IMR-90 (cell line): ENCODE data around the gene GIMAP8. TPM values are rescaled to one million over a fixed set of nuclear protein-coding genes. Genes with fewer than 3 reads are reported as not detected.

ENCODE experiments used
- ATAC-seq: fragments of 200-7000 bp; cut with Tn5 transposase; 2 replicates; pipeline ENCODE4 v1.9.1; 2020; ENCODE audit warnings: low read depth, mild to moderate bottlenecking, moderate library complexity
- BruUV-seq: library from RNA; stranded (reverse); fragments of 400-500 nt; replicated peaks from 2 replicates; lab custom pipeline; 2021; lab: Mats Ljungman, UMichigan
- CTCF ChIA-PET: fragments of 300-600 bp; formaldehyde crosslinking; extraction: SDS; loops from one replicate; lab custom pipeline; 2021; ENCODE audit warnings: antibody characterized with exemption; lab: Yijun Ruan, JAX
- POLR2A ChIA-PET: fragments of 300-600 bp; sonication (Branson Sonifier 250); formaldehyde crosslinking; loops from one replicate; lab custom pipeline; 2022; ENCODE audit warnings: antibody characterized with exemption; ENCODE audit not compliant: unreplicated experiment; lab: Charles Lee
- DNase-seq: peaks from one replicate; pipeline ENCODE4 v3.0.0; 2013
- H2AFZ ChIP-seq: replicated peaks from 2 replicates; pipeline ENCODE3; 2013; ENCODE audit warnings: low read length, mild to moderate bottlenecking; ENCODE audit not compliant: poor library complexity
- H2AK5ac ChIP-seq: 2 replicates; pipeline ENCODE4 v1.6.1; 2013; ENCODE audit warnings: low read depth, low read length, inconsistent platforms
- H2AK9ac ChIP-seq: replicated peaks from 2 replicates; pipeline ENCODE3; 2013; ENCODE audit warnings: mild to moderate bottlenecking, low read depth, low read length, moderate library complexity; ENCODE audit not compliant: poor library complexity
- H2BK120ac ChIP-seq: 2 replicates; pipeline ENCODE4 v1.6.1; 2013; ENCODE audit warnings: low read depth, low read length, inconsistent platforms
- H2BK15ac ChIP-seq: 3 replicates; pipeline ENCODE4 v1.6.1; 2013; ENCODE audit warnings: low read depth, low read length, inconsistent platforms
- H2BK20ac ChIP-seq: 2 replicates; pipeline ENCODE4 v1.6.1; 2013; ENCODE audit warnings: low read depth, mild to moderate bottlenecking, inconsistent platforms, low read length, moderate library complexity
- H2BK5ac ChIP-seq: 2 replicates; pipeline ENCODE4 v1.6.1; 2013; ENCODE audit warnings: mild to moderate bottlenecking, low read depth, low read length, inconsistent platforms; ENCODE audit not compliant: poor library complexity, severe bottlenecking
- H3K14ac ChIP-seq: replicated peaks from 2 replicates; pipeline ENCODE4 v1.6.1; 2013; ENCODE audit warnings: low read depth, low read length, inconsistent platforms
- H3K18ac ChIP-seq: 2 replicates; pipeline ENCODE4 v1.6.1; 2013; ENCODE audit warnings: low read depth, low read length, control low read depth
- H3K23ac ChIP-seq: 2 replicates; pipeline ENCODE4 v1.6.1; 2013; ENCODE audit warnings: low read depth, low read length, inconsistent platforms
- H3K27ac ChIP-seq: 2 replicates; pipeline ENCODE4 v1.5.1; 2013; ENCODE audit warnings: mild to moderate bottlenecking, control low read depth, low read length; ENCODE audit not compliant: insufficient read depth
- H3K27me3 ChIP-seq: 2 replicates; pipeline ENCODE4 v1.6.1; 2013; ENCODE audit warnings: low read length; ENCODE audit not compliant: control insufficient read depth, insufficient read depth
- H3K36me3 ChIP-seq: 2 replicates; pipeline ENCODE4 v1.6.1; 2013; ENCODE audit warnings: low read length, mixed read lengths; ENCODE audit not compliant: control insufficient read depth, insufficient read depth
- H3K4ac ChIP-seq: 2 replicates; pipeline ENCODE4 v1.6.1; 2013; ENCODE audit warnings: low read depth, low read length, inconsistent platforms
- H3K4me1 ChIP-seq: 2 replicates; pipeline ENCODE4 v1.6.1; 2013; ENCODE audit warnings: low read length, mixed read lengths; ENCODE audit not compliant: control insufficient read depth, insufficient read depth
- H3K4me2 ChIP-seq: 2 replicates; pipeline ENCODE4 v1.6.1; 2013; ENCODE audit warnings: low read depth, mild to moderate bottlenecking, control low read depth, low read length, moderate library complexity
- H3K4me3 ChIP-seq: 2 replicates; pipeline ENCODE4 v1.5.1; 2013; ENCODE audit warnings: low read depth, mild to moderate bottlenecking, control low read depth, low read length, moderate library complexity; ENCODE audit not compliant: insufficient read depth
- H3K56ac ChIP-seq: 2 replicates; pipeline ENCODE4 v1.6.1; 2013; ENCODE audit warnings: low read length, inconsistent platforms; ENCODE audit not compliant: insufficient read depth; ENCODE audit errors: extremely low read depth
- H3K79me1 ChIP-seq, 2 experiments: 2 replicates each; pipeline ENCODE4 v1.6.1; 2013; ENCODE audit warnings: low read length in 2 of 2, inconsistent platforms in 1 of 2, low read depth in 1 of 2
- H3K9ac ChIP-seq: 2 replicates; pipeline ENCODE4 v1.6.1; 2013; ENCODE audit warnings: low read depth, low read length, control low read depth
- H3K9me1 ChIP-seq: 2 replicates; pipeline ENCODE4 v1.6.1; 2013; ENCODE audit warnings: low read length, inconsistent platforms; ENCODE audit not compliant: insufficient read depth
- H3K9me3 ChIP-seq: 2 replicates; pipeline ENCODE4 v1.6.1; 2013; ENCODE audit warnings: low read length; ENCODE audit not compliant: control insufficient read depth, insufficient read depth
- H4K20me1 ChIP-seq: 2 replicates; pipeline ENCODE4 v1.6.1; 2013; ENCODE audit warnings: low read length, inconsistent platforms; ENCODE audit not compliant: insufficient read depth
- H4K5ac ChIP-seq: 2 replicates; pipeline ENCODE4 v1.6.1; 2013; ENCODE audit warnings: mild to moderate bottlenecking, low read depth, low read length, control low read depth
- H4K8ac ChIP-seq, 2 experiments: 2 replicates each; pipeline ENCODE4 v1.6.1; 2013; ENCODE audit warnings: low read depth in 2 of 2, low read length in 2 of 2, control low read depth in 1 of 2, inconsistent platforms in 1 of 2
- H4K91ac ChIP-seq: 2 replicates; pipeline ENCODE4 v1.6.1; 2013; ENCODE audit warnings: low read depth, low read length, inconsistent platforms; ENCODE audit not compliant: insufficient read depth
- BHLHE40 ChIP-seq: fragments of 150-350 bp; IDR thresholded peaks from 2 replicates; pipeline ENCODE4 v1.6.1; 2016; ENCODE audit warnings: mild to moderate bottlenecking, low read depth, low read length
- CEBPB ChIP-seq: IDR thresholded peaks from 2 replicates; pipeline ENCODE4 v1.6.1; 2012; ENCODE audit warnings: low read depth, low read length, improper control_type of control experiment
- CTCF ChIP-seq: conservative IDR thresholded peaks from 2 replicates; pipeline ENCODE4 v1.5.1; 2012; ENCODE audit warnings: mild to moderate bottlenecking, low read depth, low read length, improper control_type of control experiment
- ELK1 ChIP-seq: fragments of 150-350 bp; IDR thresholded peaks from 2 replicates; pipeline ENCODE4 v1.6.1; 2016; ENCODE audit warnings: low read depth, mild to moderate bottlenecking, low read length, moderate library complexity, borderline replicate concordance
- FOS ChIP-seq: fragments of 150-350 bp; IDR thresholded peaks from 2 replicates; pipeline ENCODE4 v1.6.1; 2016; ENCODE audit warnings: low read depth, low read length
- MAFK ChIP-seq: IDR thresholded peaks from 2 replicates; pipeline ENCODE4 v1.6.1; 2012; ENCODE audit warnings: low read depth, low read length, improper control_type of control experiment
- MAZ ChIP-seq: IDR thresholded peaks from 2 replicates; pipeline ENCODE4 v1.6.1; 2012; ENCODE audit warnings: low read depth, mild to moderate bottlenecking, low read length, improper control_type of control experiment, moderate library complexity, borderline replicate concordance
- MXI1 ChIP-seq: IDR thresholded peaks from 2 replicates; pipeline ENCODE4 v1.6.1; 2012; ENCODE audit warnings: low read depth, mild to moderate bottlenecking, low read length, moderate library complexity, borderline replicate concordance
- POLR2A ChIP-seq: IDR thresholded peaks from 2 replicates; pipeline ENCODE4 v1.6.1; 2012; ENCODE audit warnings: mild to moderate bottlenecking, low read depth, low read length
- WGBS, 2 experiments: methylation state at CpG; one replicate each; pipeline versions ENCODE4 v1.1.5 to v1.1.7; 2013; ENCODE audit warnings: missing lambda C conversion rate in 2 of 2; ENCODE audit not compliant: insufficient read length in 1 of 2; ENCODE audit errors: extremely low coverage in 2 of 2; 5-methylcytosine and 5-hydroxymethylcytosine counted together
- dilution Hi-C: fragments of 300-500 bp; cut with HindIII; formaldehyde crosslinking; loops from one replicate; pipeline ENCODE4 v1.14.3; 2018; ENCODE audit warnings: low sequenced_read_pairs; ENCODE audit not compliant: unreplicated experiment
- in situ Hi-C: fragments of 300-500 bp; cut with MboI; formaldehyde crosslinking; loops from 3 replicates; pipeline ENCODE4 v1.14.3; 2019; ENCODE audit warnings: low sequenced_read_pairs, inconsistent platforms, mixed read lengths
- intact Hi-C: fragments of 100-400 bp; cut with micrococcal nuclease; formaldehyde crosslinking; loops from 2 replicates; pipeline ENCODE4 v1.10.0; 2022
- polyA plus RNA-seq, 3 experiments: library from polyadenylated mRNA; depleted of rRNA; stranded (reverse); fragments of >200 nt; gene quantifications; 2 replicates each; pipeline ENCODE4 v1.2.3, GENCODE V29; 2012; ENCODE audit warnings: low replicate concordance in 1 of 3
- total RNA-seq: library from RNA; depleted of rRNA; stranded (reverse); fragments of >200 nt; gene quantifications from 2 replicates; pipeline ENCODE4 v1.2.3, GENCODE V29; 2012

GIMAP8 gene
- total and polyA plus RNA-seq, 2 of the 4 experiments (the other 2 are of a cell fraction): not detected

- peak; percentile 79 for TF ChIP-seq CTCF
Measured at GRCh38 chr7:150420987-150421674, 29.3 kb upstream of the GIMAP8 start (continued).

- Histone ChIP-seq H3K9me1 (no peaks in the 10 kb centered on the region), H3K27ac (no peak overlapping the region), H3K36me3 (no peaks in the 10 kb centered on the region), H4K20me1 (no peaks in the 10 kb centered on the region), H4K5ac (no peak overlapping the region), H3K27me3 (no peaks in the 10 kb centered on the region), H3K4me2 (no peak overlapping the region), H3K9ac (no peak overlapping the region), H3K56ac (no peak overlapping the region), H3K4ac (no peak overlapping the region), H3K23ac (no peak overlapping the region), H3K14ac (no peak overlapping the region), H3K79me1 (no peaks in the 10 kb centered on the region), H2AK5ac (no peak overlapping the region), H3K9me3 (no peaks in the 10 kb centered on the region), H3K4me1 (no peaks in the 10 kb centered on the region), H2BK5ac (no peak overlapping the region), H2AFZ (no peak overlapping the region), H2BK15ac (no peak overlapping the region), H3K18ac (no peak overlapping the region), H2AK9ac (no peak overlapping the region), H2BK20ac (no peak overlapping the region), H4K91ac (no peak overlapping the region), H4K8ac (no peak overlapping the region), H3K4me3 (no peak overlapping the region), H2BK120ac (no peak overlapping the region)
- no peak for DNase-seq
- 80% methylated on average over 4 of the region's 17 CpGs; no CpG with 5 or more reads in 1 of the 2 experiments for WGBS, 2 experiments
- no TSS peak for BruUV-seq
- POLR2A ChIA-PET: no interaction called here
- dilution Hi-C loops: no loop called here
- CTCF ChIA-PET: interaction anchor here (0.6 to 1.0 kb wide), 4 partner anchors 15 to 680 kb away, joined by 3 to 4 read pairs (median 4); no protein-coding TSS in a partner anchor
- ATAC-seq: no peak
- in situ Hi-C loops: loop anchor here (25.0 kb wide), 2 partner anchors 560 to 565 kb away; partner anchors contain the start of genes ATP6V0E2, KCNH2 and NOS3
- intact Hi-C loops: loop anchor here (1.0 to 2.0 kb wide), 3 partner anchors 43 to 136 kb away; partner anchors contain the start of gene ZNF775
- no peak for TF ChIP-seq ELK1
- TF ChIP-seq CTCF: no peak
- TF ChIP-seq POLR2A: no peak
- no peak for TF ChIP-seq MAZ
- no peak for TF ChIP-seq MXI1
- TF ChIP-seq CEBPB: no peak
- no peak for TF ChIP-seq FOS
- no peak for TF ChIP-seq BHLHE40
- TF ChIP-seq MAFK: no peak
Measured at GRCh38 chr7:150421831-150422230, 28.6 kb upstream of the GIMAP8 start.
